CD14-positive monocyte (primary cell): ENCODE results near the gene GPATCH1. TPM values are rescaled to one million over a fixed set of nuclear protein-coding genes. Genes with fewer than 3 reads are reported as not detected.
A peak's percentile ranks its signal among the peaks of the same experiment; 100 is the strongest.

Experiments used
- DNase-seq, 3 donors: peaks; one replicate each; pipeline ENCODE4 v3.0.0-alpha.2; 2011 to 2022
- H2AFZ ChIP-seq: 2 replicates; pipeline ENCODE4 v1.6.0; 2012; ENCODE audit warnings: mild to moderate bottlenecking, low read depth, low read length, inconsistent platforms; ENCODE audit not compliant: insufficient read depth, poor library complexity, severe bottlenecking
- H3K27ac ChIP-seq, 2 donors: 1 replicate in 1 of 2; 2 replicates in 1 of 2; pipeline ENCODE4 v1.5.1; 2012 to 2013; ENCODE audit warnings: low read length in 2 of 2, control low read depth in 1 of 2, inconsistent platforms in 1 of 2, low read depth in 1 of 2, mild to moderate bottlenecking in 1 of 2
- H3K27me3 ChIP-seq, 2 donors: one replicate each; pipeline versions ENCODE4 v1.6.0 to v1.6.1; 2011 to 2013; ENCODE audit warnings: low read length in 2 of 2; ENCODE audit not compliant: control insufficient read depth in 2 of 2, insufficient read depth in 2 of 2
- H3K36me3 ChIP-seq, 2 donors: replicated peaks in 1 of 2; 1 replicate in 1 of 2; 2 replicates in 1 of 2; pipeline versions ENCODE4 v1.5.1 to v1.6.1; 2012 to 2013; ENCODE audit warnings: low read length in 2 of 2, control low read depth in 1 of 2, inconsistent platforms in 1 of 2, mild to moderate bottlenecking in 1 of 2; ENCODE audit not compliant: insufficient read depth in 2 of 2, control insufficient read depth in 1 of 2
- H3K4me1 ChIP-seq, 2 donors: 1 replicate in 1 of 2; 2 replicates in 1 of 2; pipeline versions ENCODE4 v1.5.1 to v1.6.1; 2012 to 2013; ENCODE audit warnings: low read length in 2 of 2, control low read depth in 1 of 2, inconsistent platforms in 1 of 2, mild to moderate bottlenecking in 1 of 2, moderate library complexity in 1 of 2; ENCODE audit not compliant: insufficient read depth in 2 of 2, control insufficient read depth in 1 of 2
- H3K4me2 ChIP-seq: replicated peaks from 2 replicates; pipeline ENCODE3; 2012; ENCODE audit warnings: low read length, moderate library complexity, mild to moderate bottlenecking; ENCODE audit not compliant: poor library complexity, severe bottlenecking; ENCODE audit errors: extremely low read depth
- H3K4me3 ChIP-seq, 3 experiments: fragments of 200-600 bp in 1 of 3; sonication (generic) in 1 of 3; replicated peaks in 1 of 3; 1 replicate in 2 of 3; 2 replicates in 1 of 3; pipeline ENCODE4 v1.5.1; 2011 to 2013; ENCODE audit warnings: low read length in 3 of 3, mild to moderate bottlenecking in 3 of 3, control low read depth in 2 of 3, low read depth in 2 of 3, inconsistent platforms in 1 of 3, moderate library complexity in 1 of 3
- H3K79me2 ChIP-seq: 2 replicates; pipeline ENCODE4 v1.6.0; 2012; ENCODE audit warnings: mild to moderate bottlenecking, control low read depth, inconsistent platforms, low read length, moderate library complexity; ENCODE audit not compliant: insufficient read depth
- H3K9ac ChIP-seq: 2 replicates; pipeline ENCODE4 v1.6.0; 2017; ENCODE audit warnings: low read length, mild to moderate bottlenecking; ENCODE audit not compliant: insufficient read depth, poor library complexity, severe bottlenecking
- H3K9me3 ChIP-seq, 2 donors: replicated peaks in 1 of 2; 1 replicate in 1 of 2; 2 replicates in 1 of 2; pipeline versions ENCODE4 v1.5.1 to v1.6.1; 2012 to 2013; ENCODE audit warnings: low read length in 2 of 2, control low read depth in 1 of 2; ENCODE audit not compliant: control insufficient read depth in 1 of 2, insufficient read depth in 1 of 2
- H4K20me1 ChIP-seq: 2 replicates; pipeline ENCODE4 v1.6.0; 2012; ENCODE audit warnings: mild to moderate bottlenecking, low read length, control low read depth, moderate library complexity; ENCODE audit not compliant: insufficient read depth
- H3K27ac Mint-ChIP-seq, 7 donors: one replicate each; pipeline ENCODE4 v1.8.0; 2020; ENCODE audit warnings: mild to moderate bottlenecking in 7 of 7, mixed read lengths in 7 of 7, moderate library complexity in 6 of 7, inconsistent platforms in 2 of 7
- H3K27me3 Mint-ChIP-seq, 3 donors: one replicate each; pipeline ENCODE4 v1.8.0; 2021 to 2022; ENCODE audit warnings: low read depth in 3 of 3, mild to moderate bottlenecking in 3 of 3, mixed read lengths in 3 of 3, moderate library complexity in 3 of 3, inconsistent platforms in 1 of 3
- H3K36me3 Mint-ChIP-seq, 2 donors: one replicate each; pipeline ENCODE4 v1.8.0; 2020; ENCODE audit warnings: mixed read lengths in 2 of 2, inconsistent platforms in 1 of 2, mild to moderate bottlenecking in 1 of 2
- H3K4me1 Mint-ChIP-seq: one replicate; pipeline ENCODE4 v1.8.0; 2020; ENCODE audit warnings: mild to moderate bottlenecking, mixed read lengths
- H3K4me3 Mint-ChIP-seq, 2 donors: one replicate each; pipeline ENCODE4 v1.8.0; 2020; ENCODE audit warnings: mild to moderate bottlenecking in 2 of 2, mixed read lengths in 2 of 2, moderate library complexity in 1 of 2
- H3K9me3 Mint-ChIP-seq, 7 donors: one replicate each; pipeline ENCODE4 v1.8.0; 2020 to 2022; ENCODE audit warnings: mixed read lengths in 7 of 7, mild to moderate bottlenecking in 6 of 7, moderate library complexity in 6 of 7, inconsistent platforms in 2 of 7
- CTCF ChIP-seq: fragments of 200-600 bp; IDR thresholded peaks from one replicate; pipeline ENCODE4 v1.8.0; 2022; ENCODE audit warnings: antibody characterized with exemption, mild to moderate bottlenecking
- WGBS: methylation state at CpG from one replicate; pipeline ENCODE4 v1.1.5; 2013; ENCODE audit warnings: missing lambda C conversion rate; ENCODE audit not compliant: insufficient coverage; 5-methylcytosine and 5-hydroxymethylcytosine counted together
- intact Hi-C, 2 donors: fragments of 100-400 bp; cut with micrococcal nuclease; formaldehyde crosslinking; loops; one replicate each; pipeline versions ENCODE4 v1.15.0 to v1.15.1; 2023
- polyA plus RNA-seq, 3 donors: library from polyadenylated mRNA; depleted of rRNA in 1 of 3; unstranded in 2 of 3; stranded (reverse) in 1 of 3; fragments of 300-500 nt in 2 of 3; fragments of >200 nt in 1 of 3; fragmentation: Illumina TruSeq in 2 of 3; gene quantifications; 1 replicate in 2 of 3; 2 replicates in 1 of 3; pipeline ENCODE4 v1.2.3, GENCODE V29; 2012 to 2021

Gene GPATCH1
- polyA plus RNA-seq, 3 donors, result 1.4 to 6.8 (median 4.0) TPM

- DNase-seq, result no peak
Measured at GRCh38 chr19:33139165-33139564, 58.2 kb downstream of the GPATCH1 start.

DNA sequence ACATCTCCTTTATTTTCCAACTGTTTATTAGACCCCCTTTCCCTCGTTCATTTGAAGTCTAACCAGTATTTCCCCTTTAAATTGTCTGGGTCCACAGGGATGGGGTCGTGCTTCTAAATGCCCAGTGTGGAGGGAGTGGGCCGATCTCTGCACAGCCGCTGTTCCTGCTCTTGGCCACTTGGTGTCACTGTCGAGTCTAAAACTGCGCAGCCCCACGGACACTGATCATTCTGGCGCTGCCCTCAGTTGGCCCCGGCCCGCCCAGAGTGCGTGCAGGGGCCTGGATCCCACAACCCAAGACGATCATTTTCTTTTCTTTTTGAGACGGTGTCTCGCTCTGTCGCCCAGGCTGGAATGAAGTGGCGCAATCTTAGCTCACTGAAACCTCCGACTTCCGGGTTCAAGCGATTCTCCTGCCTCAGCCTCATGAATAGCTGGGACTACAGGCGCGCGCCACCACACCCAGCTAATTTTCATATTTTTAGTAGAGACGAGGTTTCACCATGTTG is 63.0 kb downstream of the GPATCH1 start:
- no peaks in the 10 kb centered on the region for H3K9me3 ChIP-seq
- WGBS, result 12% methylated on average over 16 of the region's 23 CpGs
- peaks cover 0 to 4% of the 10 kb centered on the region in 2 donors for H3K27me3 ChIP-seq
- peak; percentile 69 to 74 (median 70) for DNase-seq
- Mint-ChIP-seq H3K27ac (peak overlapping the region in 4 of 7 donors; percentile 52 to 65 (median 56)), H3K9me3 (peaks cover 0 to 10% (median 6%) of the 10 kb centered on the region in 7 donors), H3K4me1 (peaks cover 7% of the 10 kb centered on the region), H3K27me3 (peaks cover 2 to 6% (median 6%) of the 10 kb centered on the region in 3 donors), H3K36me3 (no peaks in the 10 kb centered on the region), H3K4me3 (peak overlapping the region; percentile 72 to 84)
- intact Hi-C loops, result loop anchor here (2.0 to 10.0 kb wide), 2 partner anchors 41 to 261 kb away; no protein-coding TSS in a partner anchor
- no peaks in the 10 kb centered on the region for H3K36me3 ChIP-seq
- no peaks in the 10 kb centered on the region for H4K20me1 ChIP-seq
- H3K79me2 ChIP-seq, result no peaks in the 10 kb centered on the region
- H3K4me2 ChIP-seq, result peak overlapping the region; percentile 45
- H3K27ac ChIP-seq, result no peak overlapping the region
- H2AFZ ChIP-seq, result peak overlapping the region; percentile 69
- H3K4me1 ChIP-seq, result peaks cover 0 to 8% of the 10 kb centered on the region in 2 donors
- H3K4me3 ChIP-seq, result peak overlapping the region; percentile 14 to 51 (median 17)
- peak; percentile 89 for TF ChIP-seq CTCF
- no peak overlapping the region for H3K9ac ChIP-seq

More at GRCh38 chr19:33139165-33139564, 58.2 kb downstream of the GPATCH1 start:
- no peak for TF ChIP-seq CTCF
- peaks cover 5% of the 10 kb centered on the region for H3K4me1 Mint-ChIP-seq
- Histone ChIP-seq H3K27ac (no peak overlapping the region), H3K4me3 (no peak overlapping the region), H2AFZ (no peak overlapping the region), H4K20me1 (no peaks in the 10 kb centered on the region), H3K9ac (no peak overlapping the region), H3K27me3 (peaks cover 0 to 13% of the 10 kb centered on the region in 2 donors), H3K36me3 (no peaks in the 10 kb centered on the region), H3K79me2 (no peaks in the 10 kb centered on the region), H3K9me3 (no peaks in the 10 kb centered on the region), H3K4me1 (peaks cover 0 to 3% of the 10 kb centered on the region in 2 donors), H3K4me2 (no peak overlapping the region)
- H3K27ac Mint-ChIP-seq, result peak overlapping the region in 1 of 7 donors; percentile 56
- intact Hi-C loops, result no loop called here
- H3K9me3 Mint-ChIP-seq, result peaks cover 0 to 7% (median 5%) of the 10 kb centered on the region in 7 donors
- H3K4me3 Mint-ChIP-seq, result no peak overlapping the region
- H3K27me3 Mint-ChIP-seq, result peaks cover 14 to 21% (median 17%) of the 10 kb centered on the region in 3 donors
- WGBS, result 100% methylated on average over 1 of the region's 4 CpGs
- H3K36me3 Mint-ChIP-seq, result no peaks in the 10 kb centered on the region
